Ammon's horn (tissue), 1 donor: ENCODE results near the gene HLA-DMB.

Experiments used
- DNase-seq: peaks from one replicate; pipeline ENCODE4 v3.0.0-alpha.2; 2016; ENCODE audit warnings: low spot score

The HLA-DMB gene

GRCh38 chr6:32971581-32972352 is 30.9 kb upstream of the HLA-DMB start:
- peak; percentile 98 for DNase-seq

GRCh38 chr6:32971242-32971580 is 30.4 kb upstream of the HLA-DMB start:
- DNase-seq = no peak

GRCh38 chr6:32970413-32971241 is 29.8 kb upstream of the HLA-DMB start:
- DNase-seq = peak; percentile 83

GRCh38 chr6:32969685-32970412 is 29.0 kb upstream of the HLA-DMB start:
- peak; percentile 76 for DNase-seq

GRCh38 chr6:32968867-32969684 is 28.2 kb upstream of the HLA-DMB start:
- peak; percentile 71 for DNase-seq

GRCh38 chr6:32968093-32968866 is 27.5 kb upstream of the HLA-DMB start, which contains the start of gene BRD2:
TSS of gene BRD2 (plus strand) at chr6:32968594. CDS start at chr6:32972899, 4,305 bp downstream.
- peak; percentile 98 for DNase-seq

- peak; percentile 82 for DNase-seq
Measured at GRCh38 chr6:32967151-32968091, 26.6 kb upstream of the HLA-DMB start.

- DNase-seq = no peak
Measured at GRCh38 chr6:32964776-32965175, 23.9 kb upstream of the HLA-DMB start.

GRCh38 chr6:32963866-32964265 is 23.0 kb upstream of the HLA-DMB start:
- DNase-seq = no peak

- no peak for DNase-seq
Measured at GRCh38 chr6:32962213-32962826, 21.5 kb upstream of the HLA-DMB start.

- DNase-seq = no peak
Measured at GRCh38 chr6:32960563-32960962, 19.7 kb upstream of the HLA-DMB start.

GRCh38 chr6:32956176-32956575 is 15.3 kb upstream of the HLA-DMB start:
- DNase-seq = no peak

GRCh38 chr6:32954986-32955802 is 14.4 kb upstream of the HLA-DMB start:
- no peak for DNase-seq

GRCh38 chr6:32954267-32954666 is 13.4 kb upstream of the HLA-DMB start:
- DNase-seq = no peak

- DNase-seq = no peak
Measured at GRCh38 chr6:32953775-32954174, 12.9 kb upstream of the HLA-DMB start.

GRCh38 chr6:32952817-32953739 is 12.2 kb upstream of the HLA-DMB start, which contains the start of gene HLA-DMA:
TSS of gene HLA-DMA (minus strand) at chr6:32953097. CDS start at chr6:32953036, 61 bp downstream.
- peak; percentile 93 for DNase-seq

GRCh38 chr6:32950449-32950848 is 9.6 kb upstream of the HLA-DMB start:
- DNase-seq = no peak
